Neuronal stem cell (in vitro differentiated cells): ENCODE results near the gene CHST7. TPM values are rescaled to one million over a fixed set of nuclear protein-coding genes. Genes with fewer than 3 reads are reported as not detected.

Experiments
- DNase-seq: peaks from one replicate; pipeline ENCODE4 v3.0.0-alpha.2; 2013; ENCODE audit warnings: low spot score
- H2AFZ ChIP-seq: one replicate; pipeline ENCODE4 v1.6.1; 2013; ENCODE audit warnings: mild to moderate bottlenecking, low read length, inconsistent platforms
- H2AK5ac ChIP-seq: 2 replicates; pipeline ENCODE4 v1.6.1; 2013; ENCODE audit warnings: low read depth, mild to moderate bottlenecking, inconsistent platforms, low read length, moderate library complexity, mixed read lengths
- H2BK120ac ChIP-seq: 2 replicates; pipeline ENCODE4 v1.6.1; 2013; ENCODE audit warnings: low read depth, mild to moderate bottlenecking, inconsistent platforms, low read length, moderate library complexity, mixed read lengths
- H2BK12ac ChIP-seq: one replicate; pipeline ENCODE4 v1.6.1; 2013; ENCODE audit warnings: low read length, inconsistent platforms
- H2BK15ac ChIP-seq: 2 replicates; pipeline ENCODE4 v1.6.1; 2013; ENCODE audit warnings: mild to moderate bottlenecking, low read length, inconsistent platforms, mixed read lengths
- H2BK5ac ChIP-seq: one replicate; pipeline ENCODE4 v1.6.1; 2013; ENCODE audit warnings: inconsistent platforms, mild to moderate bottlenecking, low read length, moderate library complexity
- H3K14ac ChIP-seq: one replicate; pipeline ENCODE4 v1.6.1; 2013; ENCODE audit warnings: low read length, inconsistent platforms
- H3K18ac ChIP-seq: 2 replicates; pipeline ENCODE4 v1.6.1; 2013; ENCODE audit warnings: low read length, inconsistent platforms
- H3K23ac ChIP-seq: 2 replicates; pipeline ENCODE4 v1.6.1; 2013; ENCODE audit warnings: low read depth, mild to moderate bottlenecking, mixed read lengths, low read length, inconsistent platforms; ENCODE audit not compliant: poor library complexity
- H3K27ac ChIP-seq: replicated peaks from 3 replicates; pipeline ENCODE4 v1.5.1; 2013; ENCODE audit warnings: low read length, inconsistent platforms
- H3K27me3 ChIP-seq, 3 experiments: 2 replicates each; pipeline ENCODE4 v1.6.1; 2013; ENCODE audit warnings: low read length in 3 of 3, mild to moderate bottlenecking in 2 of 3, inconsistent platforms in 1 of 3, low read depth in 1 of 3, mixed read lengths in 1 of 3, moderate library complexity in 1 of 3; ENCODE audit not compliant: control insufficient read depth in 3 of 3, insufficient read depth in 3 of 3
- H3K36me3 ChIP-seq, 2 donors: replicated peaks in 1 of 2; 2 replicates each; pipeline ENCODE4 v1.6.1; 2013; ENCODE audit warnings: low read length in 2 of 2; ENCODE audit not compliant: control insufficient read depth in 2 of 2, insufficient read depth in 2 of 2
- H3K4ac ChIP-seq: 2 replicates; pipeline ENCODE4 v1.6.1; 2013; ENCODE audit warnings: inconsistent platforms, mild to moderate bottlenecking, low read length, moderate library complexity
- H3K4me1 ChIP-seq, 2 donors: 1 replicate in 1 of 2; 2 replicates in 1 of 2; pipeline ENCODE4 v1.6.1; 2013; ENCODE audit warnings: low read length in 2 of 2, low read depth in 1 of 2; ENCODE audit not compliant: control insufficient read depth in 2 of 2, insufficient read depth in 1 of 2
- H3K4me2 ChIP-seq: one replicate; pipeline ENCODE4 v1.6.1; 2013; ENCODE audit warnings: mild to moderate bottlenecking, low read length, inconsistent platforms; ENCODE audit not compliant: insufficient read depth, poor library complexity, severe bottlenecking
- H3K4me3 ChIP-seq, 2 donors: 2 replicates each; pipeline ENCODE4 v1.5.1; 2013; ENCODE audit warnings: low read length in 2 of 2, mild to moderate bottlenecking in 2 of 2, inconsistent platforms in 1 of 2, moderate library complexity in 1 of 2
- H3K79me1 ChIP-seq: one replicate; pipeline ENCODE4 v1.6.1; 2013; ENCODE audit warnings: low read depth, mild to moderate bottlenecking, inconsistent platforms, low read length, moderate library complexity
- H3K9ac ChIP-seq: one replicate; pipeline ENCODE4 v1.6.1; 2013; ENCODE audit warnings: mild to moderate bottlenecking, low read depth, low read length, inconsistent platforms; ENCODE audit not compliant: poor library complexity
- H3K9me3 ChIP-seq, 2 donors: replicated peaks in 1 of 2; 2 replicates each; pipeline versions ENCODE3 to v1.6.1; 2013; ENCODE audit warnings: low read length in 2 of 2, mild to moderate bottlenecking in 2 of 2, inconsistent platforms in 1 of 2, low read depth in 1 of 2, mixed read lengths in 1 of 2, moderate library complexity in 1 of 2; ENCODE audit not compliant: control insufficient read depth in 2 of 2, insufficient read depth in 1 of 2
- H4K8ac ChIP-seq: one replicate; pipeline ENCODE4 v1.6.1; 2013; ENCODE audit warnings: low read depth, mild to moderate bottlenecking, inconsistent platforms, low read length, moderate library complexity
- H4K91ac ChIP-seq: one replicate; pipeline ENCODE4 v1.6.1; 2013; ENCODE audit warnings: low read length, low read depth, mild to moderate bottlenecking, inconsistent platforms; ENCODE audit not compliant: poor library complexity
- WGBS, 2 donors: extraction: QIAGEN DNeasy Blood & Tissue Kit; methylation state at CpG; one replicate each; pipeline ENCODE4 v1.1.7; 2013; ENCODE audit warnings: missing lambda C conversion rate in 2 of 2, mixed read lengths in 1 of 2; ENCODE audit not compliant: insufficient read length in 2 of 2, insufficient replicate concordance in 1 of 2; ENCODE audit errors: extremely low coverage in 2 of 2; 5-methylcytosine and 5-hydroxymethylcytosine counted together
- small RNA-seq: library from polyadenylated mRNA; stranded (forward); fragments of <200 nt; extraction: miRNeasy Mini kit (QIAGEN cat#:217004); gene quantifications from one replicate; pipeline ENCODE3, GENCODE V24; 2013; ENCODE audit not compliant: insufficient read depth

CHST7 gene

DNA sequence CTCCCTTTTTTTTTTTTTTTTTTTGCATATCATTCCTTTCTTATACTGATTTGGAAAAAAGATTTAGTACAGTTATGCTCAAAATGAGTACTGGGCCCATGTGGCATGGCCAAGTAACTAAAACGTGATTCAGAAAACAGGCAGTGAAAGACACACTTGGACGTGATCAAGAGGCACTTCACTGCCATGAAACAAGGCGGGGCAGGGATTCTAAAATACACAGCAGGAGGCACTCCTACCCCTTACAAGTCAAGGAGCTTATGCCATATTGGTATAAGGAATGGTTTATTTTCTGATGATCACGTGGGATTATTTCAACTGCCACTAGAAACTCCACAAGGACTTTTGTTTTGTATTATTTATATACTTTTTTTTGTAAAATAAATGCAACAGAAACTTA is 72.0 kb downstream of the CHST7 start:
- H3K27me3 ChIP-seq = no peaks in the 10 kb centered on the region
- no peaks in the 10 kb centered on the region for H3K9me3 ChIP-seq
- no peak overlapping the region for H3K27ac ChIP-seq
- DNase-seq = no peak
- H2BK15ac ChIP-seq = no peak overlapping the region
- no peak overlapping the region for H3K4ac ChIP-seq
- peaks cover 7 to 21% of the 10 kb centered on the region in 2 donors for H3K4me1 ChIP-seq
- H3K23ac ChIP-seq = no peak overlapping the region
- H2BK120ac ChIP-seq = no peak overlapping the region
- no peaks in the 10 kb centered on the region for H3K79me1 ChIP-seq
- H2AK5ac ChIP-seq = no peak overlapping the region
- H3K18ac ChIP-seq = no peak overlapping the region
- no peak overlapping the region for H3K4me3 ChIP-seq
- no peak overlapping the region for H4K8ac ChIP-seq
- no peak overlapping the region for H3K9ac ChIP-seq
- no CpG with 5 or more reads among the region's 4 CpGs for WGBS, 2 donors
- H2BK5ac ChIP-seq = no peak overlapping the region
- no peak overlapping the region for H2AFZ ChIP-seq
- H3K4me2 ChIP-seq = no peak overlapping the region
- no peaks in the 10 kb centered on the region for H3K36me3 ChIP-seq
- H2BK12ac ChIP-seq = no peak overlapping the region
- H4K91ac ChIP-seq = no peak overlapping the region
- no peak overlapping the region for H3K14ac ChIP-seq

DNA sequence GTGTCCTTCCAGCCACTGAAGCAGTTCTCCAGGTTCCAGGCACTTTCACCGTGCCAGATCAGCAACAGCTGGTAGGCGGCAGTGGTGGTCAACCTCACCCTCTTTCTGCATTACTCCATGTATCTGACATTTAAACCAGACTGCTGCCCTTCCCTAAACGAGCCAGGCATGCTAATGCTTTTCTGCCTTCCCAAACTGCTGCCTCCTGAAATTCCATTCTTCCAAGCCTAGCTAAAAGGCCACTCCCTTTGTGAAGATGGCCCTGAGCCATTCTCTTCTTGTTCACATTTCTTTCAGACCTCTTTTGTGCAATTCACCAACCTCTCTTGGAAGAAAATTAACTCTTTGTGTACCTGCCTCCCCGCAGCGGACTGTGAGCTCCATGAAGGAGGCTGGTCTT is 73.7 kb downstream of the CHST7 start:
- peak overlapping the region; percentile 97 for H2BK12ac ChIP-seq
- no peak overlapping the region for H2AK5ac ChIP-seq
- H3K4me2 ChIP-seq = peak overlapping the region; percentile 25
- no peak overlapping the region for H2BK120ac ChIP-seq
- no peaks in the 10 kb centered on the region for H3K36me3 ChIP-seq
- DNase-seq = no peak
- peak overlapping the region; percentile 64 for H3K18ac ChIP-seq
- no peak overlapping the region for H4K91ac ChIP-seq
- H4K8ac ChIP-seq = no peak overlapping the region
- H3K27ac ChIP-seq = peak overlapping the region; percentile 77
- no peak overlapping the region for H3K14ac ChIP-seq
- H3K9me3 ChIP-seq = no peaks in the 10 kb centered on the region
- no peak overlapping the region for H3K4ac ChIP-seq
- H3K9ac ChIP-seq = no peak overlapping the region
- no peaks in the 10 kb centered on the region for H3K79me1 ChIP-seq
- no peaks in the 10 kb centered on the region for H3K27me3 ChIP-seq
- no peak overlapping the region for H3K23ac ChIP-seq
- peak overlapping the region; percentile 41 for H2AFZ ChIP-seq
- no CpG with 5 or more reads among the region's 5 CpGs for WGBS, 2 donors
- H3K4me3 ChIP-seq = no peak overlapping the region
- H2BK15ac ChIP-seq = no peak overlapping the region
- peaks cover 7 to 21% of the 10 kb centered on the region in 2 donors for H3K4me1 ChIP-seq
- H2BK5ac ChIP-seq = no peak overlapping the region

Small RNA genes within 50 kb of the gene (small RNA-seq; reads per million reads assigned to genes)
- not detected for gene RF00017
